LNCaP clone FGC (cell line): ENCODE results near the gene SYT12.

ENCODE experiments used
- DNase-seq: peaks from one replicate; pipeline ENCODE4 v3.0.0-alpha.2; 2011; ENCODE audit warnings: low read depth
- H3K4me3 ChIP-seq: 2 replicates; pipeline ENCODE4 v1.5.1; 2011; ENCODE audit warnings: mild to moderate bottlenecking, low read depth, low read length, control low read depth
- CTCF ChIP-seq: IDR thresholded peaks from 2 replicates; pipeline ENCODE4 v1.5.1; 2012; ENCODE audit warnings: mild to moderate bottlenecking; ENCODE audit not compliant: control insufficient read depth, insufficient read depth; ENCODE audit errors: extremely low read depth

SYT12 gene

GRCh38 chr11:67041602-67042001 lies 18.7 kb downstream of the SYT12 start:
- DNase-seq, result no peak
- no peak overlapping the region for H3K4me3 ChIP-seq
- no peak for TF ChIP-seq CTCF

DNA sequence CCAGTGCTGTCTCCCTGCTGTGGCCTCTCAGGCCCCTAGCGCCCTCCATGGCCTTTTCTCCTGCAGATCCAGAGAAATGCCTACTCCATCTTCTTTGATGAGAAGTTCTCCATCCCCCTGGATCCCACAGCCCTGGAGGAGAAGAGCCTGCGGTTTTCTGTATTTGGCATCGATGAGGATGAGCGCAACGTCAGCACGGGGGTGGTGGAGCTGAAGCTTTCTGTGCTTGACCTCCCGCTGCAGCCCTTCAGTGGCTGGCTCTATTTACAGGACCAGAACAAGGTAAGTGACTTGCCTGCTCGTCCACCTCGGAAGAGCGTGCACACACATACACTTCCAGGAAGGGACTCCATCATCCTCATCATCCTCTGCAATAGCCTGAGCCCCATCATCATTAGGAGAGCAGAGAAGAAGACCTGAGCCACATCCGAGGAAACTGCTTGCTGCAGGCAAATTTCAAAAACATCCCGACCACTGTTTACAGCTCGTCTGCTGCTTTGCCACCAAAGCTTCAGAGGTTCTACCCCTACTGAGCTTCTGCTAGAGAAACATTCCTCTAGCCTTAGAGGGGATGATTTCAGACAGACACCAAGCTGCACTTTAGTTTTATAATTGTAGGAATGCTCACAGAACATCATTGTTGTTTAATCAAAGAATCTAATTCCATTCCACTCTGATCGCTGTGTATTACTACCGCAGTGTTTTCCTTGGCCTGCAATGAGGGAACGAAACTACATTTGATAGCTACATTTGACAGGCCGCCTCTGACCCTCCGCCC lies 20.8 kb downstream of the SYT12 start:
- no peak for TF ChIP-seq CTCF

GRCh38 chr11:67044496-67044895 lies 21.6 kb downstream of the SYT12 start:
- DNase-seq, result no peak
- no peak for TF ChIP-seq CTCF
- no peak overlapping the region for H3K4me3 ChIP-seq

More for the DNA sequence above, 20.8 kb downstream of the SYT12 start:
- no peak overlapping the region for H3K4me3 ChIP-seq
- no peak for DNase-seq

DNA sequence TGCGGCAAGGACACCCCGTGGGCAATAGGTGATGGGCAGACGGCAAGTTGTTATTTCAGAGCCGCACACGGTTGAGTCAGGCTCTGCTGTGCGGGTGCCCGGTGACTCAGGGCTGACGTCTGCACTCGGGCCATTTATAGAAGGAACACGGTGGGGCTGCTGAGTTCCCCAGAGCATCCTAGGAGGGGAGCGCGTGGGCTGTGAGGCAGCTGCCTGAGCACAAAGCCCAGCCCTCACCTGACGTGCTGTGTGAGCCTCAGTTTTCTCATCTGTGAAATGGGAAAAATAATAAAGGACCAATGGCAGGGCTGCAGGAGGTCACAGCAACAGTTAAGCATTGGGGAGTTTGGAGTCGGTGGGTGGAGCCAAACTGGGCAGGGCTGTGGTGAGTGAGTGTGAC lies 22.4 kb downstream of the SYT12 start:
- no peak for TF ChIP-seq CTCF
- H3K4me3 ChIP-seq, result no peak overlapping the region
- DNase-seq, result no peak

DNA sequence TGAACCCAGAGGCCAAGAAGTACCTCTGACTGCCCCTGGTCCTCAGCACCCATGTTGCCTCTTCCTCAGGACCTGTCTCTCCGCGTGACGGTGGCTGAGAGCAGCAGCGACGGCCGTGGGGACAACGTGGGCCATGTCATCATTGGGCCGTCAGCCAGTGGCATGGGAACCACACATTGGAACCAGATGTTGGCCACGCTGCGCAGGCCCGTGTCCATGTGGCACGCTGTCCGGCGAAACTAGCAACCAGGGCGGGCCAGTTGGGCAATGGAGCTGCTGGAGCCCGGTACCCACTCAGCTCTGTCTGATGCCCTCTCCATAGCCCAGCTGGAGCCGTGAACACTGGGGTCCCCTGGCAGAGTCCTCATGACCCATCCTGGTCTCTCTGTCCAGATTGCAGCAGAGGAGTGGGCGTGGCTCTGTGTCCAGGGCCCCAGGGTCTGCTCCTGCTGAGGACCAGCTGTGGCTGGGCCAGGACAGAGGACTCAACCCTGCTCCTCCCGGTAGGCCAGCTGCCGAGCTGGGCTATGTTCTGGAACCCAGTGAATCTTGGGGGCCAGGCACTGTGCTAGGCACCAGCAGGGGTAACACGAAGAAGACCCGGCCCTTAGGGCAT lies 25.7 kb downstream of the SYT12 start:
- TF ChIP-seq CTCF, result no peak
- DNase-seq, result no peak
- H3K4me3 ChIP-seq, result no peak overlapping the region

DNA sequence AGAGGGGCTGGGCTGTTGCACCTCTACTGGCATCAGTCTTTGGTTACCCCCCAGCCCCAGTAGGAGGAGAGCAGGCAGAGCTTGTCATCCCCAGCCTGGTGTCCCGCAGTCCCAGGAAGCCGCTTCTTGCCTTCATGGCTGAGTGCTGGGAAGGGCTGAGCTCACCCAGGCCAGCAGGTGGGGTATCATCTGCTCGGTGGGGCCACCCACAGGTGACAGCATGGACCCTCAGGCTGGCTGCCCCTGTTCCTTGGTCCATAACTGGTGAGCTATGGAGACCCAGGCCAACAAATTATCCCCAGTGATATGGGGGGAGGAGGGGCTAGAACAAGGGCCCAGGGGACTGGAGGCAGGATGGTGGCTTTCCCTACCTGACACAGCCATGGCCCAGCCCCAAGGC lies 27.2 kb downstream of the SYT12 start:
- no peak overlapping the region for H3K4me3 ChIP-seq
- DNase-seq, result no peak
- TF ChIP-seq CTCF, result no peak

DNA sequence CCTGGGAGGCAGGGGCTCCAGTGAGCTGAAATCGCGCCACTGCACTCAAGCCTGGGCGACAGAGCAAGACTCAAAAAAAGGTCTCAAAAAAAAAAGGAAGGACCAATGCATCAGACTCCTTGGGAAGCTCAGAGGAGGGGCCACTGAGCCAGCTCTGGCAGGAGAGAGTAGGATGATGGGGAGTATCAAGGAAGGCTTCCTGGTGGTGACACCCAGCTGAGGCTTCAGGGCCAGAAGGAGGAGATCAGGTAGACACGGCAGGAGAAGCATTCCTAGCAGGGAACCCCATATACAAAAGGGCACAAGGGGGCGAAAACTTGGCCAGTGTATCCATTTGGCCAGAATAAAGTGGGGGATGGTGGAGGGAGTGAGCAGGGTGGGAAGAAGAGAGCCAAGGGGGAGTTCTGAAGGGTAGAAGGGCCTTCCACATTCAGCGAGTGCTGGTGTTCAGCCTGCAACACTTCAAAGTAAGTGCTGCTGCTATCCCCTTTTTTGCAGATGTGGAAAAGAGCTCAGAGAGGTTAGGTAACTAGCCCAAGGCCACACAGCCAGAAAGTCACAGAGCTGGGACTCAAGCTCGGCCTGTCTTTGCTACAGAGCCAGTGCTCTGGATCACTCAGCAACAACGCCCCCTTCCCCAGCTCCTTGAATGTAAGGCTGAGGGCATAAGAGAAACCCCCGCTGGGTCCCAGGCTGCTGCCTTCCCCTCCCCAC lies 28.4 kb downstream of the SYT12 start:
- no peak for DNase-seq
- no peak for TF ChIP-seq CTCF
- no peak overlapping the region for H3K4me3 ChIP-seq
